ENCODE measurements around the gene SERAC1. TPM values are rescaled to one million over a fixed set of nuclear protein-coding genes. Genes with fewer than 3 reads are reported as not detected.
A peak's percentile ranks its signal among the peaks of the same experiment; 100 is the strongest.
"Not testable (repeated sequence)": the region's sequence is repeated elsewhere in the genome, so short reads cannot be mapped to it uniquely, and the experiment has no call there.

The SERAC1 gene
- total RNA-seq, 6 experiments from 2014 or later, result 3.0 to 5.1 (median 4.4) TPM

DNA sequence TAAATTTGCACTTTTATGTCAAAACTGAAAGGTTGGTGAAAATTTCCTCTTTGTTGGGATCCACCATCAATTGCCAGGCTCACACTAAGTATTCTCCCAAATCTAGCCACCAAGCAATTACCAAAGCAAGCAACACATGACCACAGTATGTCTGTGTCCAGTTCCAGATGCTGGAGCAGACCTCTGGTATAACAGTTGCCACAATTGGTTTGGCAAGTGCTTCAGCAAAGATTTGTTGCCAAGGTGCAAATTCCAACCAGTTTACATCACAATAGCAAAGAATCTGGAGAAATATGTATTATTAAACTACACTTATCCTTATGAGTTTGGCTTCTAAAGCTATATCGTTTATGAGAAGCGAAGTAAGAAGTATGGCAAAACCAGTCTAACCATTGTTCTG, 6.5 kb upstream of the SERAC1 start:
- ATAC-seq, result peak; percentile 75 to 81 (median 79)
- Histone ChIP-seq H3K27me3 (no peaks in the 10 kb centered on the region), H3K4me3 (no peak overlapping the region), H3K4me1 (no peaks in the 10 kb centered on the region), H3K36me3 (peaks cover 0 to 5% (median 0%) of the 10 kb centered on the region in 4 donors), H3K27ac (no peak overlapping the region), H3K9me3 (no peaks in the 10 kb centered on the region)
- TF ChIP-seq, protein P1, sequence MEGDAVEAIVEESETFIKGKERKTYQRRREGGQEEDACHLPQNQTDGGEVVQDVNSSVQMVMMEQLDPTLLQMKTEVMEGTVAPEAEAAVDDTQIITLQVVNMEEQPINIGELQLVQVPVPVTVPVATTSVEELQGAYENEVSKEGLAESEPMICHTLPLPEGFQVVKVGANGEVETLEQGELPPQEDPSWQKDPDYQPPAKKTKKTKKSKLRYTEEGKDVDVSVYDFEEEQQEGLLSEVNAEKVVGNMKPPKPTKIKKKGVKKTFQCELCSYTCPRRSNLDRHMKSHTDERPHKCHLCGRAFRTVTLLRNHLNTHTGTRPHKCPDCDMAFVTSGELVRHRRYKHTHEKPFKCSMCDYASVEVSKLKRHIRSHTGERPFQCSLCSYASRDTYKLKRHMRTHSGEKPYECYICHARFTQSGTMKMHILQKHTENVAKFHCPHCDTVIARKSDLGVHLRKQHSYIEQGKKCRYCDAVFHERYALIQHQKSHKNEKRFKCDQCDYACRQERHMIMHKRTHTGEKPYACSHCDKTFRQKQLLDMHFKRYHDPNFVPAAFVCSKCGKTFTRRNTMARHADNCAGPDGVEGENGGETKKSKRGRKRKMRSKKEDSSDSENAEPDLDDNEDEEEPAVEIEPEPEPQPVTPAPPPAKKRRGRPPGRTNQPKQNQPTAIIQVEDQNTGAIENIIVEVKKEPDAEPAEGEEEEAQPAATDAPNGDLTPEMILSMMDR (IDR thresholded peaks at IDR 0.05), result no peak
- TF ChIP-seq POLR2A (IDR thresholded peaks at IDR 0.05), result no peak
- intact Hi-C loops (cut with DNase I), result no loop called here
- DNase-seq, result peak in 1 of 3 donors; percentile 54
- 89% methylated on average over 2 of the region's 2 CpGs for WGBS (ENCODE audit: insufficient coverage, low coverage, low lambda C conversion rate, missing lambda C conversion rate)

DNA sequence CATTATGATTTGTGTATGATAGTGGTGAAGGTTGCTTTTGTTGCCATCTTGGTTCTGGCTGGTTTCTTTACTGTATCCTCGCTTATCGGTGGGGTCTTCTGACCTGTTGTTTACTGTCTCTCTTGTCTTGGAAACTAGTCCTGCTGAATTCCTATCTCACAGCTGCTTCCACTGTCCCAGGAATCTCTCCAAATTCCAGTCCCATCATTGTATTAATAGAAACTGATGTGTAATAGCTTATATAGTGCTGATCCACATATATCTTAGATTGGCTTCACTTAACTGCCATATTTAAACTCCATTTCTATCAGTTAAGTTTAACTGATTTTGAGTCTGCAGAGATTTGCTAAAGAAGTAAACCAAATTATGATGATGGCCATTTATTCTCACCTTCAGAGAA, 6.0 kb upstream of the SERAC1 start:
- TF ChIP-seq, protein P1 (IDR thresholded peaks at IDR 0.05), result no peak
- no peak for TF ChIP-seq POLR2A (IDR thresholded peaks at IDR 0.05)
- H3K27ac ChIP-seq, result no peak overlapping the region
- H3K4me3 ChIP-seq, result no peak overlapping the region
- H3K9me3 ChIP-seq, result no peaks in the 10 kb centered on the region
- DNase-seq (no peak), ATAC-seq (no peak)
- 74% methylated on average over 2 of the region's 2 CpGs for WGBS (ENCODE audit: insufficient coverage, low coverage, low lambda C conversion rate, missing lambda C conversion rate)
- H3K4me1 ChIP-seq, result no peaks in the 10 kb centered on the region
- no peaks in the 10 kb centered on the region for H3K27me3 ChIP-seq
- intact Hi-C loops (cut with DNase I), result no loop called here
- H3K36me3 ChIP-seq, result peaks cover 0 to 5% (median 0%) of the 10 kb centered on the region in 4 donors

DNA sequence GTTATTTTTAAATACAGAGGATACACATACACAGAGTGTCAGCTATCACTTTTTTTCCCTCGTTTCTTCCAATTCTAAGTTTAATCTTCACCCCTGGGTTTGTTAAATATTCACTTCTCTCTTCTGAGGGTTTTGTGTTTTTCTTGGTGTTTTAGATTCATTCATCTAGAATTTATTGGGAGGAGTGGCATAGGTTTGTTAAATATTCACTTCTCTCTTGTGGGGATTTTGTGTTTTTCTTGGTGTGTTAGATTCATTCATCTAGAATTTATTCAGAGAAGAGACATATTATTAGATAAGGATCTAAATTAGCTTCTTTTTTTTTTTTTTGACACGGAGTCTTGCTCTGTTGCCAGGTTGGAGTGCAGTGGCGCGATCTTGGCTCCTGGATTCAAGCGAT, 3.9 kb upstream of the SERAC1 start:
- intact Hi-C loops (cut with DNase I), result no loop called here
- peaks cover 0 to 5% (median 0%) of the 10 kb centered on the region in 4 donors for H3K36me3 ChIP-seq
- 94% methylated on average over 5 of the region's 5 CpGs for WGBS (ENCODE audit: insufficient coverage, low coverage, low lambda C conversion rate, missing lambda C conversion rate)
- no peak overlapping the region for H3K4me3 ChIP-seq
- H3K27me3 ChIP-seq, result no peaks in the 10 kb centered on the region
- ATAC-seq (no peak), DNase-seq (no peak)
- H3K27ac ChIP-seq, result no peak overlapping the region
- no peak for TF ChIP-seq POLR2A (IDR thresholded peaks at IDR 0.05)
- TF ChIP-seq, protein P1 (IDR thresholded peaks at IDR 0.05), result no peak
- H3K9me3 ChIP-seq, result no peaks in the 10 kb centered on the region
- H3K4me1 ChIP-seq, result peaks cover 0 to 4% (median 0%) of the 10 kb centered on the region in 4 donors

DNA sequence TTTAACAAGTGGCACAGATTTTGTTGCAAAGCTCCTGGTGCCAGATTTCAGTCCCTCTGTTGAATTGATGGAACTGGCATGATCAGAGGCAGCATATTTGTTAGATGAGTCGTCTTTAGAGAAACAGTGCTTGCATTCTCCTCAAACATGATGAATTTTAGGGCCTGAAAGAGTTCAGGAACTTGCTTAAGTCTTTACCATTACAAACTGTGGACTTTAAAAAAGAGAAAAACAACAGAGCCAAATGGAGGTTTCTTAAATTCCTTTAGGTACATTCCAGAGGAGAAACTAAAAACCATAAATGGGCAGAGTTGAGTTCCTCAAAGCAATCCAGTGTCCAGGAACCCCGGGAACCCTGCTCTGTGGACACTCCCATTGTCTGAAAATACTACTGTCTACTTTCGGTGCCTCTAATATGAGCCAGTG, 2.6 kb upstream of the SERAC1 start:
- H3K27ac ChIP-seq, result no peak overlapping the region

DNA sequence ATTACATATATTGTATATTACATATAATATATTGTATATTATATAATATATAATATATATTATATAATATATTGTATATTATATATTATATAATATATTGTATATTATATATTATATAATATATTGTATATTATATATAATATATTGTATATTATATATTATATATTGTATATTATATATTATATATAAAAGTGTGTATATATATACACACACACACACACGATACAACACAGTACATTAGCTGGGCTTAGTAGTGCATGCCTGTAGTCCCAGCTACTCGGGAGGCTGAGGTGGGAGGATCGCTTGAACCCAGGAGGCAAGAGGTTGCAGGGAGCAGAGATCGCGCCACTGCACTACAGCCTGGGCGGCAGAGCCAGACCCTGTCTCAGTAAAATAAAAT, 1.6 kb upstream of the SERAC1 start:
- H3K27me3 ChIP-seq; intact Hi-C loops (cut with DNase I); H3K27ac ChIP-seq; DNase-seq; H3K4me1 ChIP-seq; H3K4me3 ChIP-seq; H3K9me3 ChIP-seq; ATAC-seq; H3K36me3 ChIP-seq: not testable (repeated sequence)
- 90% methylated on average over 6 of the region's 6 CpGs for WGBS (ENCODE audit: insufficient coverage, low coverage, low lambda C conversion rate, missing lambda C conversion rate)

More for the DNA sequence above, 2.6 kb upstream of the SERAC1 start:
- Histone ChIP-seq H3K4me1 (peaks cover 0 to 4% (median 0%) of the 10 kb centered on the region in 4 donors), H3K9me3 (no peaks in the 10 kb centered on the region), H3K27me3 (no peaks in the 10 kb centered on the region), H3K4me3 (no peak overlapping the region), H3K36me3 (no peaks in the 10 kb centered on the region)
- TF ChIP-seq, protein P1 (IDR thresholded peaks at IDR 0.05), result no peak
- no peak for TF ChIP-seq POLR2A (IDR thresholded peaks at IDR 0.05)
- 84% methylated on average over 3 of the region's 3 CpGs for WGBS (ENCODE audit: insufficient coverage, low coverage, low lambda C conversion rate, missing lambda C conversion rate)
- DNase-seq, result no peak
- intact Hi-C loops (cut with DNase I), result no loop called here
- ATAC-seq, result no peak
